Measurements from ENCODE around the gene SLC49A3.

DNA sequence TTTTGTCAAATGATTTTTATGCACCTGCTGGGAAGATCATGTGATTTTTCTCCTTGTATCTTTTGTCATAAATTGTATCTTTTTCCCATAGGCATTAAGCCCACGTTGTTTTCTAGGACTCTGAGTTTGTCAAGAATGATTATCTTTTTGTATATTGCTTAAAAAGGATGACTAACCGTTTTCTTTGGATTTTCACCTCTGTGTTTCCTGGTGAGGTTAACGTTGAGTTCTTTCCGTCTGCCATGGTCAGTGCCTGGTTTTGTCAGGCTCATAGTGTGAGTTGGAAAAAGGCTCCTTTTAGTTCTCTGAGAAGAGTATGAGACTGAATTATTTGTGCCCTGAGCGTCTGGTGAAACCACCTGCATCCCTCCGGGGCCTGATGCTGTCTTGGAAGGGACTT, 38.6 kb upstream of the SLC49A3 start:
- TF ChIP-seq, protein P1, sequence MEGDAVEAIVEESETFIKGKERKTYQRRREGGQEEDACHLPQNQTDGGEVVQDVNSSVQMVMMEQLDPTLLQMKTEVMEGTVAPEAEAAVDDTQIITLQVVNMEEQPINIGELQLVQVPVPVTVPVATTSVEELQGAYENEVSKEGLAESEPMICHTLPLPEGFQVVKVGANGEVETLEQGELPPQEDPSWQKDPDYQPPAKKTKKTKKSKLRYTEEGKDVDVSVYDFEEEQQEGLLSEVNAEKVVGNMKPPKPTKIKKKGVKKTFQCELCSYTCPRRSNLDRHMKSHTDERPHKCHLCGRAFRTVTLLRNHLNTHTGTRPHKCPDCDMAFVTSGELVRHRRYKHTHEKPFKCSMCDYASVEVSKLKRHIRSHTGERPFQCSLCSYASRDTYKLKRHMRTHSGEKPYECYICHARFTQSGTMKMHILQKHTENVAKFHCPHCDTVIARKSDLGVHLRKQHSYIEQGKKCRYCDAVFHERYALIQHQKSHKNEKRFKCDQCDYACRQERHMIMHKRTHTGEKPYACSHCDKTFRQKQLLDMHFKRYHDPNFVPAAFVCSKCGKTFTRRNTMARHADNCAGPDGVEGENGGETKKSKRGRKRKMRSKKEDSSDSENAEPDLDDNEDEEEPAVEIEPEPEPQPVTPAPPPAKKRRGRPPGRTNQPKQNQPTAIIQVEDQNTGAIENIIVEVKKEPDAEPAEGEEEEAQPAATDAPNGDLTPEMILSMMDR (optimal IDR thresholded peaks at IDR 0.05 in 1 of 3, IDR thresholded peaks at IDR 0.05 in 1 of 3, conservative IDR thresholded peaks at IDR 0.05 in 1 of 3; ENCODE audit: extremely low read depth in 1 of 3, insufficient read depth in 2 of 3, low read length in 3 of 3), result no peak
- TF ChIP-seq EZH2 (IDR thresholded peaks at IDR 0.05; ENCODE audit: low read length), result no peak
